ENCODE results near the gene KRT6C.

The KRT6C gene

GRCh38 chr12:52432559-52433207 lies 40.9 kb downstream of the KRT6C start:
- TF ChIP-seq, protein P1, sequence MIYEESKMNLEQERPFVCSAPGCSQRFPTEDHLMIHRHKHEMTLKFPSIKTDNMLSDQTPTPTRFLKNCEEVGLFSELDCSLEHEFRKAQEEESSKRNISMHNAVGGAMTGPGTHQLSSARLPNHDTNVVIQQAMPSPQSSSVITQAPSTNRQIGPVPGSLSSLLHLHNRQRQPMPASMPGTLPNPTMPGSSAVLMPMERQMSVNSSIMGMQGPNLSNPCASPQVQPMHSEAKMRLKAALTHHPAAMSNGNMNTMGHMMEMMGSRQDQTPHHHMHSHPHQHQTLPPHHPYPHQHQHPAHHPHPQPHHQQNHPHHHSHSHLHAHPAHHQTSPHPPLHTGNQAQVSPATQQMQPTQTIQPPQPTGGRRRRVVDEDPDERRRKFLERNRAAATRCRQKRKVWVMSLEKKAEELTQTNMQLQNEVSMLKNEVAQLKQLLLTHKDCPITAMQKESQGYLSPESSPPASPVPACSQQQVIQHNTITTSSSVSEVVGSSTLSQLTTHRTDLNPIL (CRISPR knock-in tag; IDR thresholded peaks at IDR 0.05; ENCODE audit: low read depth) = no peak
- no peak for TF ChIP-seq ZNF8 (CRISPR knock-in tag; IDR thresholded peaks at IDR 0.05)
- no peak for TF ChIP-seq CSDC2 (CRISPR knock-in tag; IDR thresholded peaks at IDR 0.05)
- no peak for TF ChIP-seq ARNTL (CRISPR knock-in tag; IDR thresholded peaks at IDR 0.05; ENCODE audit: borderline replicate concordance, low read depth)
- no peak for TF ChIP-seq ZFP30 (CRISPR knock-in tag; IDR thresholded peaks at IDR 0.05)
- TF ChIP-seq, protein P2, sequence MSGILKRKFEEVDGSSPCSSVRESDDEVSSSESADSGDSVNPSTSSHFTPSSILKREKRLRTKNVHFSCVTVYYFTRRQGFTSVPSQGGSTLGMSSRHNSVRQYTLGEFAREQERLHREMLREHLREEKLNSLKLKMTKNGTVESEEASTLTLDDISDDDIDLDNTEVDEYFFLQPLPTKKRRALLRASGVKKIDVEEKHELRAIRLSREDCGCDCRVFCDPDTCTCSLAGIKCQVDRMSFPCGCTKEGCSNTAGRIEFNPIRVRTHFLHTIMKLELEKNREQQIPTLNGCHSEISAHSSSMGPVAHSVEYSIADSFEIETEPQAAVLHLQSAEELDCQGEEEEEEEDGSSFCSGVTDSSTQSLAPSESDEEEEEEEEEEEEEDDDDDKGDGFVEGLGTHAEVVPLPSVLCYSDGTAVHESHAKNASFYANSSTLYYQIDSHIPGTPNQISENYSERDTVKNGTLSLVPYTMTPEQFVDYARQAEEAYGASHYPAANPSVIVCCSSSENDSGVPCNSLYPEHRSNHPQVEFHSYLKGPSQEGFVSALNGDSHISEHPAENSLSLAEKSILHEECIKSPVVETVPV (CRISPR knock-in tag; IDR thresholded peaks at IDR 0.05) = no peak
- ATAC-seq = no peak

DNA sequence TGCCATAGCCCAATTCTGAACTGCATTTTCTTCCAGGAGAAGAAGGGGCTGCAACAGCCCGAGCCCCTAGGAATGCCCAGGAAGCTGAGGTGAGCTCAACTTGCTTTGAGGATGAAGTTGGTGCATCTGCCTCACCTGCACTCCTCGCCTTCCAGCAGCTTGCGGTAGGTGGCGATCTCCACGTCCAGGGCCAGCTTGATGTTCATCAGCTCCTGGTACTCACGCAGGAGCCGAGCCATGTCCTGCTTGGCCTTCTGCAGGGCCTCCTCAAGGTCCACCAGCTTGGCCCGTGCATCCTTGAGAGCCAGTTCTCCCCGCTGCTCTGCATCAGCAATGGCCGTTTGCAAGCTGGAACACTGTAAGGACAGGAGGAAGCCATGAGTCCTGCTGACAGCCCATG lies 45.5 kb downstream of the KRT6C start:
- no peak for TF ChIP-seq ARNTL (CRISPR knock-in tag; IDR thresholded peaks at IDR 0.05; ENCODE audit: borderline replicate concordance, low read depth)
- no peak for TF ChIP-seq ISL1 (CRISPR knock-in tag; IDR thresholded peaks at IDR 0.05)
- TF ChIP-seq, protein P3, sequence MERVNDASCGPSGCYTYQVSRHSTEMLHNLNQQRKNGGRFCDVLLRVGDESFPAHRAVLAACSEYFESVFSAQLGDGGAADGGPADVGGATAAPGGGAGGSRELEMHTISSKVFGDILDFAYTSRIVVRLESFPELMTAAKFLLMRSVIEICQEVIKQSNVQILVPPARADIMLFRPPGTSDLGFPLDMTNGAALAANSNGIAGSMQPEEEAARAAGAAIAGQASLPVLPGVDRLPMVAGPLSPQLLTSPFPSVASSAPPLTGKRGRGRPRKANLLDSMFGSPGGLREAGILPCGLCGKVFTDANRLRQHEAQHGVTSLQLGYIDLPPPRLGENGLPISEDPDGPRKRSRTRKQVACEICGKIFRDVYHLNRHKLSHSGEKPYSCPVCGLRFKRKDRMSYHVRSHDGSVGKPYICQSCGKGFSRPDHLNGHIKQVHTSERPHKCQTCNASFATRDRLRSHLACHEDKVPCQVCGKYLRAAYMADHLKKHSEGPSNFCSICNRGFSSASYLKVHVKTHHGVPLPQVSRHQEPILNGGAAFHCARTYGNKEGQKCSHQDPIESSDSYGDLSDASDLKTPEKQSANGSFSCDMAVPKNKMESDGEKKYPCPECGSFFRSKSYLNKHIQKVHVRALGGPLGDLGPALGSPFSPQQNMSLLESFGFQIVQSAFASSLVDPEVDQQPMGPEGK (CRISPR knock-in tag; IDR thresholded peaks at IDR 0.05; ENCODE audit: borderline replicate concordance) = no peak
- no peak for TF ChIP-seq BACH2 (CRISPR knock-in tag; IDR thresholded peaks at IDR 0.05; ENCODE audit: borderline replicate concordance)
- no peak for TF ChIP-seq OSR1 (CRISPR knock-in tag; IDR thresholded peaks at IDR 0.05)
- ATAC-seq = no peak

GRCh38 chr12:52427083-52427482 lies 46.5 kb downstream of the KRT6C start:
- no peak for ATAC-seq
- TF ChIP-seq TCF4 (CRISPR knock-in tag; IDR thresholded peaks at IDR 0.05; ENCODE audit: borderline replicate concordance) = no peak
- TF ChIP-seq, protein P1 (CRISPR knock-in tag; IDR thresholded peaks at IDR 0.05; ENCODE audit: low read depth) = no peak
- TF ChIP-seq, protein P3 (CRISPR knock-in tag; IDR thresholded peaks at IDR 0.05; ENCODE audit: borderline replicate concordance) = no peak

GRCh38 chr12:52426034-52426433 lies 47.6 kb downstream of the KRT6C start:
- no peak for ATAC-seq
- TF ChIP-seq CSDC2 (CRISPR knock-in tag; IDR thresholded peaks at IDR 0.05) = no peak
- TF ChIP-seq TOX (CRISPR knock-in tag; IDR thresholded peaks at IDR 0.05; ENCODE audit: borderline replicate concordance) = no peak
- TF ChIP-seq ZFP3 (CRISPR knock-in tag; IDR thresholded peaks at IDR 0.05) = no peak
- TF ChIP-seq ZC3H10 (CRISPR knock-in tag; IDR thresholded peaks at IDR 0.05) = no peak
- TF ChIP-seq, protein P4, sequence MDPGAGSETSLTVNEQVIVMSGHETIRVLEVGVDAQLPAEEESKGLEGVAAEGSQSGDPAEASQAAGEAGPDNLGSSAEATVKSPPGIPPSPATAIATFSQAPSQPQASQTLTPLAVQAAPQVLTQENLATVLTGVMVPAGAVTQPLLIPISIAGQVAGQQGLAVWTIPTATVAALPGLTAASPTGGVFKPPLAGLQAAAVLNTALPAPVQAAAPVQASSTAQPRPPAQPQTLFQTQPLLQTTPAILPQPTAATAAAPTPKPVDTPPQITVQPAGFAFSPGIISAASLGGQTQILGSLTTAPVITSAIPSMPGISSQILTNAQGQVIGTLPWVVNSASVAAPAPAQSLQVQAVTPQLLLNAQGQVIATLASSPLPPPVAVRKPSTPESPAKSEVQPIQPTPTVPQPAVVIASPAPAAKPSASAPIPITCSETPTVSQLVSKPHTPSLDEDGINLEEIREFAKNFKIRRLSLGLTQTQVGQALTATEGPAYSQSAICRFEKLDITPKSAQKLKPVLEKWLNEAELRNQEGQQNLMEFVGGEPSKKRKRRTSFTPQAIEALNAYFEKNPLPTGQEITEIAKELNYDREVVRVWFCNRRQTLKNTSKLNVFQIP (CRISPR knock-in tag; IDR thresholded peaks at IDR 0.05; ENCODE audit: borderline replicate concordance, low read depth) = no peak
- TF ChIP-seq GLIS3 (CRISPR knock-in tag; IDR thresholded peaks at IDR 0.05) = no peak
- no peak for TF ChIP-seq BACH2 (CRISPR knock-in tag; IDR thresholded peaks at IDR 0.05; ENCODE audit: borderline replicate concordance)
- TF ChIP-seq ZNF70 (CRISPR knock-in tag; IDR thresholded peaks at IDR 0.05) = no peak
- no peak for TF ChIP-seq ESRRG (CRISPR knock-in tag; IDR thresholded peaks at IDR 0.05)
- TF ChIP-seq, protein P1 (CRISPR knock-in tag; IDR thresholded peaks at IDR 0.05; ENCODE audit: low read depth) = no peak
- no peak for TF ChIP-seq PPARA (CRISPR knock-in tag; IDR thresholded peaks at IDR 0.05; ENCODE audit: borderline replicate concordance)
- no peak for TF ChIP-seq OSR1 (CRISPR knock-in tag; IDR thresholded peaks at IDR 0.05)
- TF ChIP-seq, protein P5, sequence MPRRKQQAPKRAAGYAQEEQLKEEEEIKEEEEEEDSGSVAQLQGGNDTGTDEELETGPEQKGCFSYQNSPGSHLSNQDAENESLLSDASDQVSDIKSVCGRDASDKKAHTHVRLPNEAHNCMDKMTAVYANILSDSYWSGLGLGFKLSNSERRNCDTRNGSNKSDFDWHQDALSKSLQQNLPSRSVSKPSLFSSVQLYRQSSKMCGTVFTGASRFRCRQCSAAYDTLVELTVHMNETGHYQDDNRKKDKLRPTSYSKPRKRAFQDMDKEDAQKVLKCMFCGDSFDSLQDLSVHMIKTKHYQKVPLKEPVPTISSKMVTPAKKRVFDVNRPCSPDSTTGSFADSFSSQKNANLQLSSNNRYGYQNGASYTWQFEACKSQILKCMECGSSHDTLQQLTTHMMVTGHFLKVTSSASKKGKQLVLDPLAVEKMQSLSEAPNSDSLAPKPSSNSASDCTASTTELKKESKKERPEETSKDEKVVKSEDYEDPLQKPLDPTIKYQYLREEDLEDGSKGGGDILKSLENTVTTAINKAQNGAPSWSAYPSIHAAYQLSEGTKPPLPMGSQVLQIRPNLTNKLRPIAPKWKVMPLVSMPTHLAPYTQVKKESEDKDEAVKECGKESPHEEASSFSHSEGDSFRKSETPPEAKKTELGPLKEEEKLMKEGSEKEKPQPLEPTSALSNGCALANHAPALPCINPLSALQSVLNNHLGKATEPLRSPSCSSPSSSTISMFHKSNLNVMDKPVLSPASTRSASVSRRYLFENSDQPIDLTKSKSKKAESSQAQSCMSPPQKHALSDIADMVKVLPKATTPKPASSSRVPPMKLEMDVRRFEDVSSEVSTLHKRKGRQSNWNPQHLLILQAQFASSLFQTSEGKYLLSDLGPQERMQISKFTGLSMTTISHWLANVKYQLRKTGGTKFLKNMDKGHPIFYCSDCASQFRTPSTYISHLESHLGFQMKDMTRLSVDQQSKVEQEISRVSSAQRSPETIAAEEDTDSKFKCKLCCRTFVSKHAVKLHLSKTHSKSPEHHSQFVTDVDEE (CRISPR knock-in tag; IDR thresholded peaks at IDR 0.05) = no peak
- TF ChIP-seq ZFP30 (CRISPR knock-in tag; IDR thresholded peaks at IDR 0.05) = no peak
- TF ChIP-seq ZNF8 (CRISPR knock-in tag; IDR thresholded peaks at IDR 0.05) = no peak
- TF ChIP-seq ISL1 (CRISPR knock-in tag; IDR thresholded peaks at IDR 0.05) = no peak
